Subcutaneous abdominal adipose tissue (tissue), 5 donors: ENCODE data around the gene MST1.
"Not testable (repeated sequence)": the region's sequence is repeated elsewhere in the genome, so short reads cannot be mapped to it uniquely, and the experiment has no call there.

Experiments used
- H3K27ac ChIP-seq: one replicate; pipeline ENCODE4 v1.7.0; 2013; ENCODE audit warnings: low read depth, mild to moderate bottlenecking, inconsistent platforms, low read length, moderate library complexity
- H3K27me3 ChIP-seq, 5 donors: one replicate each; pipeline ENCODE4 v1.7.0; 2013; ENCODE audit warnings: low read length in 5 of 5, inconsistent platforms in 1 of 5; ENCODE audit not compliant: control insufficient read depth in 5 of 5, insufficient read depth in 4 of 5
- H3K36me3 ChIP-seq, 5 donors: one replicate each; pipeline ENCODE4 v1.7.0; 2013; ENCODE audit warnings: low read length in 5 of 5; ENCODE audit not compliant: control insufficient read depth in 5 of 5, insufficient read depth in 5 of 5
- H3K4me1 ChIP-seq, 5 donors: one replicate each; pipeline ENCODE4 v1.7.0; 2013; ENCODE audit warnings: low read length in 5 of 5, mild to moderate bottlenecking in 3 of 5, moderate library complexity in 1 of 5; ENCODE audit not compliant: control insufficient read depth in 5 of 5, insufficient read depth in 5 of 5
- H3K4me3 ChIP-seq, 5 donors: one replicate each; pipeline ENCODE4 v1.7.0; 2013; ENCODE audit warnings: low read length in 5 of 5, low read depth in 1 of 5
- H3K9ac ChIP-seq, 5 donors: one replicate each; pipeline ENCODE4 v1.7.0; 2013; ENCODE audit warnings: low read length in 5 of 5, mild to moderate bottlenecking in 4 of 5, moderate library complexity in 3 of 5
- H3K9me3 ChIP-seq, 5 donors: one replicate each; pipeline ENCODE4 v1.7.0; 2013; ENCODE audit warnings: low read length in 5 of 5; ENCODE audit not compliant: control insufficient read depth in 5 of 5
- donor health status: healthy.
- donor health status: healthy.
- donor health status: healthy.
- donor health status: healthy.
- donor health status: healthy.

The MST1 gene

DNA sequence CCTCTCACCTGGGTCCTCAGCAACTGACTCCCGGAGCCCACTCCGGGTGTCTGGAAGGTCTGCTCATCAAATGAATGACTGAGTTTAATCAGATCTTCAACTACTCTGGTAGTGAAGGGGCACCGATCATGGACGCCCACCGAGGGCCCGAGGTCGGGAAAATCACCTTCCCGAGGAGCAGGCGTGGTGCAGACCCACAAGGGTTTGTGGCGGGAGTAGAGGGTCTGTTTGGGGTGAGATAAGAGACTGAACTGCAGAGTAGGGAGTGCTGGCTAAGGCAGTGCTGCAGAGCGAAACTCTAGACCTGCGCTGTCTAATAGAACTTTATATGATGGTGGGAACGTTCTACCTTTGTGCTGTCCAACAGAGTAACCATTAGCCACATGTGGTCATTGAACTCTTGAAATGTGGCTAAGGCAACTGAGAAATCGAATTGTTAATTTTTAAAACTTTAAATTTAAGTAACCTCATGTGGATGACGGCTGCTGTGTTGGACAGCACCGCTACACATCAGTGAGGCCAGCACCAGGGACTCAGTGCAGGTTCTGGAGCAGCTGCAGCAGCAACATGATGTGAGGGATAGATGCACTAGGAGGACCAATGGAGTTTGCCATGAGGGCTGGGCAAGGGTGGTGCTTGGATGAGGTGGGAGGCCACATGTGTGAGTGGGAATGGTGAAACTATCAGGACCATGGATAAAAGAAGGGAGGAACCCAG lies 792 bp upstream of the MST1 start:
- not testable (repeated sequence) for H3K27me3 ChIP-seq, H3K36me3 ChIP-seq, H3K9me3 ChIP-seq
- H3K9ac ChIP-seq = peak overlapping the region; percentile 68 to 99 (median 97)
- peak overlapping the region; percentile 75 to 97 (median 93) for H3K4me3 ChIP-seq
- peaks cover 0 to 41% (median 32%) of the 10 kb centered on the region in 5 donors for H3K4me1 ChIP-seq
- H3K27ac ChIP-seq = peak overlapping the region; percentile 54

DNA sequence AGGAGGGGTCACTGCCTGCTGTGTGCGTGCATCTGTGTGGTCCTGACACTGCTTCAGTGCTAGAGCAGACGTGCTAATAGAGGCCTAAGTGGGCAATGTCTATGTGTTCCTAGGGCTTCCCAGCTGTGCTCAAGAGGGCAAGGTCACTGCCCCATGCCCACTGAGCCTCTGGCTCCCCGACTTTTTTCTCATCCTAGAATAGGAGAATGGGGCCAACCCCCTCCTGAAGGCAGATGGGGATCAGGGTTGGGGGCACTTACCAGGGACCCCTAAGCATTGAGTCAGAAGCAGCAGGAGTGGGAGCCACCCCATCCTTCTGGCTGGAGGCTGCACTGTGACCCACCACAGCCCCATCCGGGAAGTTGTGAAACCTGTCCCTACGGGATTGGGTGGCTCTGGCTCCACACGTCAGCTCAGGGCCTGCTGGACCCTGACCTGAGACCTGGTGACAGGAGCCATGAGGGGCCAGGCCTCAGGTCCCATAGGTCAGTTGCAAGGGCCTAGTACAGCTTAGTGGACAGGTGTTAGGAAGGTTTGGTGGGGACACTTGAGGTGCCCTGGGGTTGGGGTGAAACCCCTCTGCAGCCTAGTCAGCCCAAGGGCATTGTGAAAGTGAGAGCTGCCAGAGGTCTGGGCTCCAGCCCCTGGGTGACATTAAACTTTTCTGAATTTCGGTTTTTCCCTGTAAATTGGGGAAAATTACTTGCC lies 782 bp downstream of the MST1 start:
- Histone ChIP-seq H3K4me1 (peaks cover 0 to 41% (median 32%) of the 10 kb centered on the region in 5 donors), H3K9ac (peak overlapping the region in 4 of 5 donors; percentile 88 to 99 (median 98)), H3K36me3 (peaks cover 0 to 13% (median 8%) of the 10 kb centered on the region in 5 donors), H3K4me3 (peak overlapping the region; percentile 85 to 97 (median 93))
- not testable (repeated sequence) for H3K27ac ChIP-seq, H3K27me3 ChIP-seq, H3K9me3 ChIP-seq

DNA sequence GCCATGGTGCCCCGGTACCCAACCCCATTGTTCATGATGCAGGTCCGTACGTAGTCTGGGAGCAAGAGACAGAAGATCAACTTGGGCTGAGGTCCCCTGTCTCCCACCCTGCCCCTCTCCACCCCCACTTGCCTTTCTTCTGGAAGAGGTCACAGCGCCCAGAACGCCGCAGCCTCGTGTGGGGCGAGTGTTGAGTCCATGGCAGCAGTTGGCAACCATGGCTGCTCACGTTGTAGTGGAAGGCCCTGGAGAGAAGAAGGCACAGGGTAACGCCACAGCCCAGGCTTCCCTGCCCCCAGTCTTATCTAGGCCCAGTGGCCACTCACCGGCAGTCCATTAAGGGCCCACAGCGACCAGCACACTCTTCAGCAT lies 1.9 kb downstream of the MST1 start:
- Histone ChIP-seq H3K36me3 (peaks cover 0 to 24% (median 19%) of the 10 kb centered on the region in 5 donors), H3K4me1 (peaks cover 0 to 41% (median 32%) of the 10 kb centered on the region in 5 donors)
- H3K27me3 ChIP-seq, H3K27ac ChIP-seq, H3K4me3 ChIP-seq, H3K9ac ChIP-seq, H3K9me3 ChIP-seq: not testable (repeated sequence)

DNA sequence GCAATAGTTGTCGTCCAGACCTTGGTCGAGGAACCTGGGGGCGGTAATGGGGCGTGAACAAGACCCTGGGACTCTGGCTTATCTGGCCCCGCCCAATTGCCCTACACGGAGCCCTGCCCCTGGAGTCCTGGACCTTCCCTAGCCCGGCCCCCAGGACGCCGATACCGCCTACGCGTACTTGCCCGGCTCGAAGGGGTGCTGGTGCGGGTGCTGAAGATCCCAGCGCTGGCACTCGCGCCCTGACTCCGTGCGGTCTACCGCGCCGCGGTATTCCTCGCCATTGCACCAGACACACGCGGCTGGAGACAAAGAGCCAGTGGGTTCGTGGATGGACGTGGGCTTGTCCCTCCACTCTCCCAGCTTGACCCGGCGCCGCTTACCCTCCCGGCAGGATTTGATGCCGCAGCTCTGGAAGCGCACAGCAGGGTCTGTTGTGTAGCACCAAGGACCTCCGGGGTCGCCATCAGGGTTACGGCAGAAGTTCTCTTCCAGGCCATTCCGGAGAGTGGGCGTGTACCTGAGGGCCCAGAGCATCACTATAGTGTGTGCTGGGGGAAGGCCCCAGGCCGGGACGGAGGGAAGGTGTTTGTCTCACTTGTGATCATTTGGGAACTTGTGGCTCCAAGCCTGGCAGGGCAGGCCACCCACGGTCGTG lies 2.4 kb downstream of the MST1 start:
- H3K9ac ChIP-seq, H3K27ac ChIP-seq, H3K27me3 ChIP-seq, H3K9me3 ChIP-seq: not testable (repeated sequence)
- peaks cover 0 to 29% (median 24%) of the 10 kb centered on the region in 5 donors for H3K36me3 ChIP-seq
- H3K4me1 ChIP-seq = peaks cover 0 to 41% (median 32%) of the 10 kb centered on the region in 5 donors
- H3K4me3 ChIP-seq = peak overlapping the region in 3 of 5 donors; percentile 11 to 44 (median 26)

DNA sequence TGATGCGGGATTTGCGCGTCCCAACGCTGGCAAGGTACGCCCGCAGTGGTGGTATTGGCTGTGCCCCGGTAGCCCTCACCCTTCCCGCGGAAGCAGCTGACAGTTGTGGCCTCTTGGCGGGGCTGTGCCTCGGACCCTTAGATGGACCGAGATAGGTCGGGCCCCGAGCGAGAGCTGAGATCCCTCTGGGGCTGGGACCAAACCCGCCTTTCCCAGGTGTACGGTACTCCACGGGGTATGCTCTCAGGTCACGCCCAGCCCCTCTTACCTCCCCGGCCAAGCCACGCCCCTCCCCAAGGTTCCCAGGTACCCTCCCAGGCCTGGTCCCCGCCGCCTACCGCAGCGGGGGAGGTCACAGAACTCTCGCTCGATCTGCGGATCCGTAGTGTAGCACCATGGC lies 2.9 kb downstream of the MST1 start:
- not testable (repeated sequence) for H3K27me3 ChIP-seq, H3K27ac ChIP-seq, H3K9ac ChIP-seq, H3K9me3 ChIP-seq
- H3K36me3 ChIP-seq = peaks cover 0 to 34% (median 29%) of the 10 kb centered on the region in 5 donors
- H3K4me3 ChIP-seq = peak overlapping the region in 3 of 5 donors; percentile 11 to 44 (median 26)
- H3K4me1 ChIP-seq = peaks cover 0 to 38% (median 31%) of the 10 kb centered on the region in 5 donors

DNA sequence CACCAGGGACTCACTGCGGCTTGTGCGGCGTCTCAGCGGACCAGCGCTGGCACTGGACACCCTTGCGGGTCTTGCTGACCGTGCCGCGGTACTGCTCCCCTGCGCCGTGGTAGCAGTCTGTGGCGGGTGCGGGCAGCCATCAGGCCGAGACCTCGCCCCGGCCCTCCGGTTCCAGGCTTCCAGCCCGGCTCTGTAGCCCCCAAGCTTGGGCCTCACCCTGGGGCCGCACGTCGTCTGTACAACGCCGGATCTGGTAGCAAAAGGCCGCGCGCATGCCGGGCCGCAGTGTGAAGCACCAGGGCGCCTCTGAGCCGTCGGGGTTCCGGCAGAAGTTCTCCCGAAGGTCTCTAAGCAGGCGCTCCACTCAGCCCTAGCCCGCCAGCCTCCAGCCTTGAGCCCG lies 3.4 kb downstream of the MST1 start:
- Histone ChIP-seq H3K4me1 (peaks cover 0 to 34% (median 26%) of the 10 kb centered on the region in 5 donors), H3K36me3 (peaks cover 0 to 39% (median 34%) of the 10 kb centered on the region in 5 donors)
- not testable (repeated sequence) for H3K4me3 ChIP-seq, H3K27me3 ChIP-seq, H3K27ac ChIP-seq, H3K9ac ChIP-seq, H3K9me3 ChIP-seq

DNA sequence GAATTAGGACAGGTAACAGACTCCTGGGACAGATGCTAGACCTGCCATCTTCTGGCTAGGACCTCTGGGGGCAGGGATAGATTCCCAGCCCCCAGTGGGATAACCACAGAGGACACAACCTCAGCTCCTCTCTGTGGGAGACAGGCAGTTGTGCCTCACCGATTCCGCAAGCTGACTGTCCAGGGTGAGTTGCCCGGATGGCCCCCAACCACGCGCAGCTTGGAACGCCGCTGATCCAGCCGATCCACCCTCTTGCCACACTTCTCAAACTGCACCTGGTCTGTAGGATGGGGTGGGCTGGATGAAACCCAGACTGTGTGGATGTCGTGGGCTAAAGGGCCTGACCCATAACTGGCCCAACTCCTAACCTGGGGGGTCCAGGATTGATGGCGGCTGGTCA lies 4.2 kb downstream of the MST1 start:
- not testable (repeated sequence) for H3K9me3 ChIP-seq, H3K27ac ChIP-seq, H3K27me3 ChIP-seq, H3K9ac ChIP-seq, H3K4me3 ChIP-seq
- peaks cover 0 to 47% (median 42%) of the 10 kb centered on the region in 5 donors for H3K36me3 ChIP-seq
- peaks cover 0 to 27% (median 18%) of the 10 kb centered on the region in 5 donors for H3K4me1 ChIP-seq

DNA sequence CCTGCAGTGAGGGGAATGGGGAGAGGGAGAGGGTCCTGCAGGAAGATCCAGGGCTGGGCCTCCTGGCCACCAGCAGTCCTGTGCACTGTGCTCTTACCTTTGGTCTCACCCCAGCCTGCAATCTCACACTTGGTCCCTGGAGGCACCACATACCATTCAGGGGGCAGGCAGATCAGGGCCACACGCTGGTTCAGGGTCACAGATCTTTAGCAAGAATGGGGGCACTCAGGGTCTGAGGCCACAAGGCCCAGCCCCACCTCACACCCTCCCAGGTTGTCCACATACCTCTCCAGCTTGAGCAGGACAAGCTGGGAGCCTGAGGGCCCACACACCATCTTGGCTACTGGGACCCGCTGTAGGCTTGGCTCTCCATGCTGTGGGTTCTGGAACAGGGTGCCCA lies 4.8 kb downstream of the MST1 start:
- not testable (repeated sequence) for H3K9me3 ChIP-seq, H3K27me3 ChIP-seq, H3K9ac ChIP-seq, H3K27ac ChIP-seq, H3K4me3 ChIP-seq
- Histone ChIP-seq H3K4me1 (peaks cover 0 to 20% (median 14%) of the 10 kb centered on the region in 5 donors), H3K36me3 (peaks cover 0 to 53% (median 48%) of the 10 kb centered on the region in 5 donors)

DNA sequence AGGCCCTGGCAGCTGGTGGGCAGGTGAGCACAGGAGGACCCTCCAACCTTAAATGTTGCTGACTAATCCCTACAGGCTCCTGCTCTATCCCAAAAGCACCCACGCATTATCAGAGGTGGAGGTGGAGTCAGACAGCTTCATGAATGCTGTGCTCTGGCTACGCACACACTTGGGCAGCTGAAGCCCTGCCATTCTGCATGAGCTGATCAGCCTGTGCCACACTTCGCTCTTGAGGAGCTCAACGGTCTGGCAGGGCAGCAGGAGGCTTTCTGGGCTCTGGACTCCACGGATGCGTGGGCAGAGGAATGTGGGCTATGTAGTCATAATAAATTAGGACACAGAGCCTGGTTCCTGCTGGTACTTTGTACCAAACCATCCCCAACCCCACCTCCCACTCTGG lies 6.1 kb downstream of the MST1 start:
- no peaks in the 10 kb centered on the region for H3K9me3 ChIP-seq
- no peak overlapping the region for H3K9ac ChIP-seq
- peaks cover 0 to 3% (median 0%) of the 10 kb centered on the region in 5 donors for H3K27me3 ChIP-seq
- H3K36me3 ChIP-seq = peaks cover 0 to 66% (median 61%) of the 10 kb centered on the region in 5 donors
- H3K4me3 ChIP-seq = no peak overlapping the region
- H3K4me1 ChIP-seq = peaks cover 0 to 10% (median 7%) of the 10 kb centered on the region in 5 donors
- H3K27ac ChIP-seq = no peak overlapping the region

DNA sequence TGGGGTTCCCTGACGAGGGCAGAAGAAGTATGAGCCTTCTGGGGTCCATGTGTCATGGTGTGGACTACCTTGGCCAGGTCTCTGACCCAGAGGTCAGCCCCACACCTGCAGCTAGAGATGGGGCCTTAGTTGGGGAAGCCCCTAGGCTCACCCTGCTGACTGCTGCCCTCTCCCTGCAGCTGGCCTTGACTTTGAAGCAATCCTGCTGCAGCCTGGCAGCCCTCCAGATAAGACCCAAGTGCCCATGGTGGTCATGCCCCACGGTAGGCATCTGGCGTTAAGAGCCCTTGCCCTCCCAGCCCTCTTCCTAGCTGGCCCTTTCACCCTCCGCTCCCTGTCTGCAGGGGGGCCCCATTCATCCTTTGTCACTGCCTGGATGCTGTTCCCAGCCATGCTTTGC lies 7.7 kb downstream of the MST1 start:
- no peak overlapping the region for H3K9ac ChIP-seq
- no peaks in the 10 kb centered on the region for H3K9me3 ChIP-seq
- no peak overlapping the region for H3K27ac ChIP-seq
- H3K27me3 ChIP-seq = peaks cover 0 to 3% (median 0%) of the 10 kb centered on the region in 5 donors
- H3K36me3 ChIP-seq = peaks cover 0 to 83% (median 77%) of the 10 kb centered on the region in 5 donors
- peaks cover 0 to 4% (median 3%) of the 10 kb centered on the region in 5 donors for H3K4me1 ChIP-seq
- H3K4me3 ChIP-seq = no peak overlapping the region
